ENCODE data around the gene IMPDH2. TPM values are rescaled to one million over a fixed set of nuclear protein-coding genes. Genes with fewer than 3 reads are reported as not detected.
"Not testable (repeated sequence)": the region's sequence is repeated elsewhere in the genome, so short reads cannot be mapped to it uniquely, and the experiment has no call there.

IMPDH2 gene
- polyA plus RNA-seq, 1 donor from 2014 or later, result 96.7 TPM

- H3K9me3 Mint-ChIP-seq, result no peaks in the 10 kb centered on the region
- H3K36me3 Mint-ChIP-seq, result no peaks in the 10 kb centered on the region
- H3K4me1 Mint-ChIP-seq, result peaks cover 10 to 22% (median 14%) of the 10 kb centered on the region in 3 donors
- H3K27me3 Mint-ChIP-seq, result no peaks in the 10 kb centered on the region
- H3K4me3 Mint-ChIP-seq, result peak overlapping the region in 3 of 4 donors; percentile 68 to 94 (median 92)
- peak overlapping the region in 2 of 3 donors; percentile 59 to 96 for H3K27ac Mint-ChIP-seq
These were observed 12.6 kb downstream of the IMPDH2 start for GRCh38 chr3:49016414-49017228.

GRCh38 chr3:49015765-49016164 lies 13.4 kb downstream of the IMPDH2 start:
- Mint-ChIP-seq H3K27ac (peak overlapping the region in 2 of 3 donors; percentile 10 to 96), H3K36me3 (no peaks in the 10 kb centered on the region), H3K4me1 (peaks cover 10 to 22% (median 14%) of the 10 kb centered on the region in 3 donors), H3K4me3 (peak overlapping the region in 3 of 4 donors; percentile 50 to 92 (median 66)), H3K27me3 (no peaks in the 10 kb centered on the region), H3K9me3 (no peaks in the 10 kb centered on the region)

- no peaks in the 10 kb centered on the region for H3K36me3 Mint-ChIP-seq
- no peaks in the 10 kb centered on the region for H3K9me3 Mint-ChIP-seq
- H3K27me3 Mint-ChIP-seq, result no peaks in the 10 kb centered on the region
- H3K4me1 Mint-ChIP-seq, result peaks cover 10 to 19% (median 11%) of the 10 kb centered on the region in 3 donors
- H3K27ac Mint-ChIP-seq, result peak overlapping the region in 1 of 3 donors; percentile 84
- peak overlapping the region in 2 of 4 donors; percentile 67 to 92 for H3K4me3 Mint-ChIP-seq
These were observed 14.1 kb downstream of the IMPDH2 start for GRCh38 chr3:49015072-49015471.

- H3K36me3 Mint-ChIP-seq, result no peaks in the 10 kb centered on the region
- peaks cover 10 to 13% (median 13%) of the 10 kb centered on the region in 3 donors for H3K4me1 Mint-ChIP-seq
- peak overlapping the region in 1 of 3 donors; percentile 84 for H3K27ac Mint-ChIP-seq
- H3K4me3 Mint-ChIP-seq, result peak overlapping the region in 1 of 4 donors; percentile 76
- no peaks in the 10 kb centered on the region for H3K27me3 Mint-ChIP-seq
- no peaks in the 10 kb centered on the region for H3K9me3 Mint-ChIP-seq
These were observed 15.2 kb downstream of the IMPDH2 start for GRCh38 chr3:49013738-49014660.

DNA sequence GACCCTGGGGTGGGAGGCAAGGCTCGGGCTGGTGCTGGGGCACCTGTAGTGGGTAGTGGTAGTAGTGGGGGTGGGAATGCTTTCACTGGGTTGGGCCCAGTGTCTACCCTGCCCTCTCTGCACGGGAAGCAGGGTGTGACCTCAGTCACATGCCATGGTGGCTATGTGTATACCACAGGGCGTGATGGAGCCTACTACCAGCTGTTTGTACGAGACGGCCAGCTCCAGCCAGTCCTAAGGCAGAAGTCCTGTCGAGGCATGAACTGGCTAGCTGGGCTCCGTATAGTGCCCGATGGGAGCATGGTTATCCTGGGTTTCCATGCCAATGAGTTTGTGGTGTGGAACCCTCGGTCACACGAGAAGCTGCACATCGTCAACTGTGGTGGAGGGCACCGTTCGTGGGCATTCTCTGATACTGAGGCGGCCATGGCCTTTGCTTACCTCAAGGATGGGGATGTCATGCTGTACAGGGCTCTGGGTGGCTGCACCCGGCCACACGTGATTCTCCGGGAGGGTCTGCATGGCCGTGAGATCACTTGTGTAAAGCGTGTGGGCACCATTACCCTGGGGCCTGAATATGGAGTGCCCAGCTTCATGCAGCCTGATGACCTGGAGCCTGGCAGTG lies 16.0 kb downstream of the IMPDH2 start:
- H3K4me1 Mint-ChIP-seq, result peaks cover 8 to 20% (median 13%) of the 10 kb centered on the region in 3 donors
- H3K4me3 Mint-ChIP-seq, result no peak overlapping the region
- H3K36me3 Mint-ChIP-seq, result no peaks in the 10 kb centered on the region
- H3K27me3 Mint-ChIP-seq, result no peaks in the 10 kb centered on the region
- peak overlapping the region in 2 of 3 donors; percentile 47 to 84 for H3K27ac Mint-ChIP-seq
- H3K9me3 Mint-ChIP-seq, result no peaks in the 10 kb centered on the region

DNA sequence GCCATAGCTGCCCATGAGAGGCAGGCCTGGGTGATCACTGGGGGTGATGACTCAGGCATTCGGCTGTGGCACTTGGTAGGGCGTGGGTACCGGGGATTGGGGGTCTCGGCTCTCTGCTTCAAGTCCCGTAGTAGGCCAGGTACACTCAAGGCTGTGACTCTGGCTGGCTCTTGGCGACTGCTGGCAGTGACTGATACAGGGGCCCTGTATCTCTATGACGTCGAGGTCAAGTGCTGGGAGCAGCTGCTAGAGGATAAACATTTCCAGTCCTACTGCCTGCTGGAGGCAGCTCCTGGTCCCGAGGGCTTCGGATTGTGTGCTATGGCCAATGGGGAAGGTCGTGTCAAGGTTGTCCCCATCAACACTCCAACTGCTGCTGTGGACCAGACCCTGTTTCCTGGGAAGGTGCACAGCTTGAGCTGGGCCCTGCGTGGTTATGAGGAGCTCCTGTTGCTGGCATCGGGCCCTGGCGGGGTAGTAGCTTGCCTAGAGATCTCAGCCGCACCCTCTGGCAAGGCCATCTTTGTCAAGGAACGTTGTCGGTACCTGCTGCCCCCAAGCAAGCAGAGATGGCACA lies 16.7 kb downstream of the IMPDH2 start:
- Mint-ChIP-seq H3K9me3 (no peaks in the 10 kb centered on the region), H3K27me3 (no peaks in the 10 kb centered on the region), H3K36me3 (no peaks in the 10 kb centered on the region), H3K4me1 (peaks cover 12 to 24% (median 17%) of the 10 kb centered on the region in 3 donors), H3K4me3 (peak overlapping the region in 2 of 4 donors; percentile 42 to 58), H3K27ac (peak overlapping the region in 2 of 3 donors; percentile 47 to 51)

GRCh38 chr3:49009396-49009795 lies 19.8 kb downstream of the IMPDH2 start:
- Mint-ChIP-seq H3K27me3 (no peaks in the 10 kb centered on the region), H3K9me3 (no peaks in the 10 kb centered on the region), H3K4me3 (peak overlapping the region in 3 of 4 donors; percentile 4 to 99 (median 81)), H3K36me3 (no peaks in the 10 kb centered on the region), H3K27ac (no peak overlapping the region), H3K4me1 (peaks cover 17 to 26% (median 25%) of the 10 kb centered on the region in 3 donors)

DNA sequence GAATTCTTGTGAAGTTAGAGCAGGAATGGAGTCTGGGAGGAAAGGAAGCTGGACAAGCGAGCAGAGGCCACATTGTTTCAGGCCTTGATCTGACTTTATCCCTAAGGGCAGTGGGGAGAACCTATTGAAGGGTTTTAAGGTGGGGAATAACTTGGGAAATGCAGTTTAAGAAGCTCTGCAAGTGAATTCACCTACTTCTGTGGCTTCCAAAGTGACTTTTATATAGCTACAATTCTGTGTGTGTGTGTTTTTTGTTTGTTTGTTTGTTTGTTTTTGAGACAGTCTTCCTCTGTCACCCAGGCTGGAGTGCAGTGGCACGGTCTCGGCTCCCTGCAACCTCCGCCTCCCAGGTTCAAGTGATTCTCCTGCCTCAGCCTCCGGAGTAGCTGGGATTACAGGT lies 20.6 kb downstream of the IMPDH2 start:
- H3K4me3 Mint-ChIP-seq, result peak overlapping the region; percentile 89 to 100 (median 100)

GRCh38 chr3:49007771-49008528 lies 21.2 kb downstream of the IMPDH2 start:
- no peaks in the 10 kb centered on the region for H3K27me3 Mint-ChIP-seq
- H3K36me3 Mint-ChIP-seq, result no peaks in the 10 kb centered on the region
- H3K4me3 Mint-ChIP-seq, result peak overlapping the region; percentile 99 to 100 (median 100)
- H3K27ac Mint-ChIP-seq, result peak overlapping the region; percentile 97 to 99 (median 98)
- no peaks in the 10 kb centered on the region for H3K9me3 Mint-ChIP-seq
- peaks cover 17 to 26% (median 20%) of the 10 kb centered on the region in 3 donors for H3K4me1 Mint-ChIP-seq

More for the DNA sequence above, 20.6 kb downstream of the IMPDH2 start:
- not testable (repeated sequence) for H3K27me3 Mint-ChIP-seq, H3K36me3 Mint-ChIP-seq, H3K9me3 Mint-ChIP-seq
- Mint-ChIP-seq H3K4me1 (peaks cover 17 to 26% (median 20%) of the 10 kb centered on the region in 3 donors), H3K27ac (peak overlapping the region in 2 of 3 donors; percentile 97 to 99)

GRCh38 chr3:49007068-49007770 lies 22.0 kb downstream of the IMPDH2 start, which contains the start of gene WDR6:
Gene WDR6, plus strand, starts transcription at chr3:49007391. Its CDS starts 41 bp downstream, at chr3:49007432.
- Mint-ChIP-seq H3K4me1 (peaks cover 17 to 25% (median 20%) of the 10 kb centered on the region in 3 donors), H3K36me3 (no peaks in the 10 kb centered on the region), H3K4me3 (peak within 1 kb of the TSS; percentile 99 to 100 (median 100)), H3K27ac (peak within 1 kb of the TSS; percentile 97 to 99 (median 98)), H3K27me3 (no peaks in the 10 kb centered on the region), H3K9me3 (no peaks in the 10 kb centered on the region)

- Mint-ChIP-seq H3K27me3 (no peaks in the 10 kb centered on the region), H3K9me3 (no peaks in the 10 kb centered on the region), H3K4me3 (peak overlapping the region; percentile 99 to 100 (median 100)), H3K36me3 (no peaks in the 10 kb centered on the region), H3K4me1 (peaks cover 13 to 22% (median 20%) of the 10 kb centered on the region in 3 donors), H3K27ac (peak overlapping the region; percentile 97 to 99 (median 98))
These were observed 22.7 kb downstream of the IMPDH2 start for GRCh38 chr3:49006408-49007067.

- H3K4me3 Mint-ChIP-seq, result peak overlapping the region in 3 of 4 donors; percentile 99 to 100 (median 100)
- peak overlapping the region in 1 of 3 donors; percentile 4 for H3K27ac Mint-ChIP-seq
- no peaks in the 10 kb centered on the region for H3K36me3 Mint-ChIP-seq
- no peaks in the 10 kb centered on the region for H3K9me3 Mint-ChIP-seq
- H3K27me3 Mint-ChIP-seq, result no peaks in the 10 kb centered on the region
- H3K4me1 Mint-ChIP-seq, result peaks cover 13 to 22% (median 20%) of the 10 kb centered on the region in 3 donors
These were observed 23.2 kb downstream of the IMPDH2 start for GRCh38 chr3:49005998-49006397.
